CD4-positive, alpha-beta T cell (primary cell): ENCODE results near the gene OR52B6. TPM values are rescaled to one million over a fixed set of nuclear protein-coding genes. Genes with fewer than 3 reads are reported as not detected.
"Not testable (repeated sequence)": the region's sequence is repeated elsewhere in the genome, so short reads cannot be mapped to it uniquely, and the experiment has no call there.

ENCODE experiments used
- ATAC-seq: fragments of 200-7000 bp; cut with Tn5 transposase; one replicate; pipeline ENCODE4 v1.10.0; 2022; ENCODE audit warnings: mild to moderate bottlenecking; ENCODE audit not compliant: poor library complexity
- CTCF ChIA-PET: fragments of 350-600 bp; sonication (Branson Sonifier 250); formaldehyde crosslinking; loops from one replicate; lab custom pipeline; 2021; ENCODE audit warnings: antibody characterized with exemption, inconsistent platforms; lab: Charles Lee
- POLR2A ChIA-PET: fragments of 350-600 bp; sonication (Branson Sonifier 250); formaldehyde crosslinking; loops from one replicate; lab custom pipeline; 2021; ENCODE audit warnings: antibody characterized with exemption, inconsistent platforms; lab: Charles Lee
- DNase-seq, 14 experiments: peaks; one replicate each; pipeline ENCODE4 v3.0.0-alpha.2; 2013 to 2020; ENCODE audit warnings: mixed read lengths in 2 of 14
- H3K27ac ChIP-seq, 2 donors: one replicate each; pipeline versions ENCODE4 v1.5.1 to v1.7.0; 2013; ENCODE audit warnings: low read length in 2 of 2, low read depth in 1 of 2, mild to moderate bottlenecking in 1 of 2
- H3K27me3 ChIP-seq, 2 experiments: 1 replicate in 1 of 2; 2 replicates in 1 of 2; pipeline versions ENCODE4 v1.6.1 to v1.7.0; 2013; ENCODE audit warnings: low read length in 2 of 2, control low read depth in 1 of 2, mild to moderate bottlenecking in 1 of 2, moderate library complexity in 1 of 2; ENCODE audit not compliant: insufficient read depth in 2 of 2, control insufficient read depth in 1 of 2
- H3K36me3 ChIP-seq: one replicate; pipeline ENCODE4 v1.6.1; 2013; ENCODE audit warnings: low read length, control low read depth; ENCODE audit not compliant: insufficient read depth
- H3K4me1 ChIP-seq: one replicate; pipeline ENCODE4 v1.6.1; 2013; ENCODE audit warnings: low read length, control low read depth; ENCODE audit not compliant: insufficient read depth
- H3K4me3 ChIP-seq: one replicate; pipeline ENCODE4 v1.5.1; 2013; ENCODE audit warnings: mild to moderate bottlenecking, low read length, moderate library complexity
- H3K9me3 ChIP-seq, 2 experiments: 1 replicate in 1 of 2; 2 replicates in 1 of 2; pipeline versions ENCODE4 v1.6.1 to v1.7.0; 2013; ENCODE audit warnings: low read length in 2 of 2, mild to moderate bottlenecking in 2 of 2, control low read depth in 1 of 2, moderate library complexity in 1 of 2; ENCODE audit not compliant: control insufficient read depth in 1 of 2, insufficient read depth in 1 of 2
- H3K27ac Mint-ChIP-seq: one replicate; pipeline ENCODE4 v1.8.0; 2020; ENCODE audit warnings: mixed read lengths
- H3K27me3 Mint-ChIP-seq: one replicate; pipeline ENCODE4 v1.8.0; 2021; ENCODE audit warnings: mixed read lengths
- H3K36me3 Mint-ChIP-seq: one replicate; pipeline ENCODE4 v1.8.0; 2021; ENCODE audit warnings: low read depth, mixed read lengths
- H3K4me1 Mint-ChIP-seq: one replicate; pipeline ENCODE4 v1.8.0; 2021; ENCODE audit warnings: low read depth, mixed read lengths
- H3K4me3 Mint-ChIP-seq: one replicate; pipeline ENCODE4 v1.8.0; 2020; ENCODE audit warnings: mild to moderate bottlenecking, mixed read lengths
- H3K9me3 Mint-ChIP-seq: one replicate; pipeline ENCODE4 v1.8.0; 2020; ENCODE audit warnings: mixed read lengths
- CTCF ChIP-seq: fragments of 200-600 bp; IDR thresholded peaks from one replicate; pipeline ENCODE4 v1.8.0; 2022; ENCODE audit warnings: antibody characterized with exemption, mild to moderate bottlenecking
- intact Hi-C, 2 experiments: fragments of 100-400 bp; cut with DNase I in 1 of 2; cut with micrococcal nuclease in 1 of 2; formaldehyde crosslinking; loops; one replicate each; pipeline versions ENCODE4 v1.15.1 to v1.9.0; 2023 to 2025; cut with DNase I, micrococcal nuclease
- total RNA-seq, 174 experiments: library from RNA in 2 of 174; stranded (reverse) in 2 of 174; gene quantifications; one replicate each; pipeline ENCODE4 v1.2.3 and lab custom pipeline; 2021 to 2026

Gene OR52B6
- total RNA-seq, 2 experiments from 2014 or later = not detected

- Mint-ChIP-seq H3K4me3 (peak within 1 kb of the TSS; percentile 86), H3K4me1 (peaks cover 12% of the 10 kb centered on the region), H3K36me3 (no peaks in the 10 kb centered on the region), H3K27me3 (peaks cover 20% of the 10 kb centered on the region), H3K27ac (no peak within 1 kb of the TSS), H3K9me3 (no peaks in the 10 kb centered on the region)
- TF ChIP-seq CTCF = no peak
- Histone ChIP-seq H3K9me3 (no peaks in the 10 kb centered on the region), H3K4me1 (peaks cover 8% of the 10 kb centered on the region), H3K36me3 (no peaks in the 10 kb centered on the region), H3K27ac (no peak within 1 kb of the TSS), H3K4me3 (peak within 1 kb of the TSS; percentile 52), H3K27me3 (peaks cover 0 to 8% of the 10 kb centered on the region in 2 experiments)
- intact Hi-C loops = no loop called here
- peak; percentile 39 for ATAC-seq
- ChIA-PET POLR2A (interaction anchor here (0.7 kb wide), 1 partner anchor 105 kb away, joined by 3 read pairs; no protein-coding TSS in a partner anchor), CTCF (no interaction called here)
- DNase-seq = peak in 4 of 14 experiments; percentile 2 to 27 (median 14)
These were observed 16.0 kb downstream of the OR52B6 start, which contains the start of gene TRIM6 for GRCh38 chr11:5596607-5597201. Gene TRIM6 (plus strand): TSS chr11:5596637. CDS start chr11:5596898, 261 bp downstream.

DNA sequence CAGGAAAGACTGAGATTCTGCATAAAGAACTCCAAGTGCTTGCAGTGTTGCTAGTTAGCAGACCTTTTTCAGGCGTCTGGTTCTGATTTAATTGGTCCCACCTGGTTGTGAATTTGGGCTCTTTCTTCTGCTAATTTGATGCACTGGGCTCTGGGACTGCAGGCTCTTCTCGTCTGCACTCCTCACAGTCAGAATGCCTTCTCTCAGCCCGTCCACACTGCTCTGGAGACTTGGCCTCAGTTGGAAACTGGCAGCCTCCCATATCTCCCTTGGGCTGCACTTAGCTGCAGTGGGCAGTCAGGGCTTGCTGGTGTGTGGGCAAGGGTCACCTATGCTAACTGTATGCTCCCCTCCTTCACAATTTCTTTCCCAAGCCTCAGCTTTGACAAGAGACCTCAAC, 17.3 kb downstream of the OR52B6 start:
- intact Hi-C loops = no loop called here
- no peaks in the 10 kb centered on the region for H3K9me3 Mint-ChIP-seq
- Histone ChIP-seq H3K4me1 (peaks cover 8% of the 10 kb centered on the region), H3K4me3 (no peak overlapping the region), H3K27me3 (peaks cover 0 to 8% of the 10 kb centered on the region in 2 experiments), H3K27ac (no peak overlapping the region), H3K9me3 (no peaks in the 10 kb centered on the region), H3K36me3 (no peaks in the 10 kb centered on the region)
- H3K27ac Mint-ChIP-seq = no peak overlapping the region
- no peak for DNase-seq
- ChIA-PET CTCF (no interaction called here), POLR2A (no interaction called here)
- no peak for TF ChIP-seq CTCF
- ATAC-seq = no peak
- H3K4me1 Mint-ChIP-seq = peaks cover 12% of the 10 kb centered on the region
- no peak overlapping the region for H3K4me3 Mint-ChIP-seq
- no peaks in the 10 kb centered on the region for H3K36me3 Mint-ChIP-seq
- peaks cover 20% of the 10 kb centered on the region for H3K27me3 Mint-ChIP-seq

DNA sequence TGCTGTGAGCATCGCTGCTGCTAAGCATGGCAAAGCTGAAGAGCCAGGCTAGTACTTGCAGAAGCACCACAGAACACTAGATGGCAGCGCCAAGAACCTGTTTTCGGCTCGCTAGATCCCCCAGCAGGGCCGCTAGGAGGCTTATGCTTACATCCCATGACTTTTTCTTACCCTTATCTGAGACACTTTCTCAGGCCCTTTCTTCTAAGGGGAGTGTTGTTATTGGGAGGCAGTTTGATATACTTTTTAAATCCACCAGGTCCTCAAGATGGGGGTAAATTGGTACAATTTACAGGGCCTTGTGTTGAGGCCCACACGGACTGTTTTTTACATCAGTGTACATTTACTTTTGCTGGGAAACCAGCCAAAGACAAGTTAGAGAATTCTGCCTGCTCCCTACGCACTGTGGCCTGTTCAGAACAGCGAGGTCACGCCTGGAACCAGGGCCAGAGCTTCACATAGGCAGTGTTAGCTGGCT, 19.7 kb downstream of the OR52B6 start:
- H3K9me3 Mint-ChIP-seq = no peaks in the 10 kb centered on the region
- H3K4me3 ChIP-seq = no peak overlapping the region
- H3K4me3 Mint-ChIP-seq = no peak overlapping the region
- H3K4me1 Mint-ChIP-seq = peaks cover 12% of the 10 kb centered on the region
- H3K27ac ChIP-seq = no peak overlapping the region
- peaks cover 0 to 8% of the 10 kb centered on the region in 2 experiments for H3K27me3 ChIP-seq
- ChIA-PET CTCF (interaction anchor here (0.7 to 2.3 kb wide), 3 partner anchors 12 to 84 kb away, joined by 3 to 7 read pairs (median 4); partner anchors contain the start of genes TRIM34 and TRIM5), POLR2A (interaction anchor here (1.0 kb wide), 1 partner anchor 84 kb away, joined by 4 read pairs; the partner anchor contains the start of gene TRIM5)
- peaks cover 20% of the 10 kb centered on the region for H3K27me3 Mint-ChIP-seq
- H3K9me3 ChIP-seq = no peaks in the 10 kb centered on the region
- H3K27ac Mint-ChIP-seq = no peak overlapping the region
- no peaks in the 10 kb centered on the region for H3K36me3 ChIP-seq
- no peaks in the 10 kb centered on the region for H3K36me3 Mint-ChIP-seq
- intact Hi-C loops = loop anchor here (1.0 to 5.0 kb wide), 6 partner anchors 112 to 752 kb away; partner anchors contain the start of genes OR52E5 (in 1 of the 2) and OR52N2 (in 1 of the 2)
- peaks cover 8% of the 10 kb centered on the region for H3K4me1 ChIP-seq
- peak; percentile 40 to 78 (median 53) for DNase-seq
- peak; percentile 84 for TF ChIP-seq CTCF
- ATAC-seq = peak; percentile 90

DNA sequence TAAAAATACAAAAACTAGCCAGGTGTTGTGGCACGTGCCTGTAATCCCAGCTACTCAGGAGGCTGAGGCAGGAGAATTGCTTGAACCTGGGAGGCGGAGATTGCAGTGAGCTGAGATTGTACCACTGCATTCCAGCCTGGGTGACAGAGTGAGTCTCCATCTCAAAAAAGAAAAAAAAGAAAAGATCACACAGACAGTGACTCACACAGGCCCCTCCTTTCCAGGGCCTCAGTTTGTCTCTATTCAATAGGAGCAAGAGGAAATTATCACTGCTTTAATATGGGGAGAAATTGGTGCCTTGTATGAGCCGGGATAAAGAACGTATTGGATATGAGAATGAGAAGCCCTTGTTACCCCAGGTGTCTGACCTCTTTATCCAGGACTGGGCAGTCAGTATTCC, 22.1 kb downstream of the OR52B6 start:
- H3K27ac Mint-ChIP-seq, H3K27me3 Mint-ChIP-seq, H3K4me3 ChIP-seq, H3K4me3 Mint-ChIP-seq, H3K36me3 ChIP-seq, H3K36me3 Mint-ChIP-seq, H3K27ac ChIP-seq, POLR2A ChIA-PET, H3K4me1 Mint-ChIP-seq, H3K4me1 ChIP-seq, DNase-seq, H3K9me3 ChIP-seq, ATAC-seq, H3K27me3 ChIP-seq, H3K9me3 Mint-ChIP-seq: not testable (repeated sequence)
- intact Hi-C loops = loop anchor here in 1 of 2 experiments (5.0 kb wide), 3 partner anchors 110 to 750 kb away; partner anchors contain the start of gene OR52E5
- CTCF ChIA-PET = interaction anchor here (1.3 kb wide), 1 partner anchor 11 kb away, joined by 3 read pairs; no protein-coding TSS in a partner anchor
